H1 (cell line): ENCODE data around the gene ELOVL3. TPM values are rescaled to one million over a fixed set of nuclear protein-coding genes. Genes with fewer than 3 reads are reported as not detected.

Experiments used
- CBX5 ChIP-seq: fragments of 300-800, 300-1000 bp; sonication (generic); IDR thresholded peaks from 2 replicates; pipeline ENCODE4 v1.7.1; 2016; ENCODE audit warnings: antibody characterized with exemption, low read length, low read depth
- E2F6 ChIP-seq: IDR thresholded peaks from 2 replicates; pipeline ENCODE4 v1.6.1; 2012; ENCODE audit warnings: inconsistent platforms
- HDAC6 ChIP-seq: IDR thresholded peaks from one replicate; pipeline ENCODE4 v1.7.1; 2012; ENCODE audit warnings: low read depth, mild to moderate bottlenecking, inconsistent platforms, low read length, moderate library complexity
- RFX5 ChIP-seq: IDR thresholded peaks from 2 replicates; pipeline ENCODE4 v1.6.1; 2011; ENCODE audit warnings: low read depth, low read length, improper control_type of control experiment, borderline replicate concordance
- polyA plus RNA-seq, 7 experiments: library from polyadenylated mRNA; depleted of rRNA in 3 of 7; stranded (reverse) in 5 of 7; unstranded in 2 of 7; fragments of >200 nt in 5 of 7; fragments of 200-250 nt in 2 of 7; gene quantifications; 1 replicate in 5 of 7; 2 replicates in 1 of 7; 4 replicates in 1 of 7; pipeline versions ENCODE4 v1.2.1 to v1.2.3, GENCODE V29; 2011 to 2013; ENCODE audit warnings: missing spikeins in 2 of 7, mixed read lengths in 2 of 7
- total RNA-seq: library from RNA; stranded (reverse); fragmentation: NEBNext Ultra II Directional; extraction: Animal tissue kit (Norgen Biotek cat#: 25700); gene quantifications from 2 replicates; pipeline ENCODE4 v1.2.1, GENCODE V29; 2021

The ELOVL3 gene
- total and polyA plus RNA-seq, 2 of the 8 experiments (the other 6 are each of a cell fraction or from before 2014, with no cell fraction given): 0.27 TPM; not detected in 1

DNA sequence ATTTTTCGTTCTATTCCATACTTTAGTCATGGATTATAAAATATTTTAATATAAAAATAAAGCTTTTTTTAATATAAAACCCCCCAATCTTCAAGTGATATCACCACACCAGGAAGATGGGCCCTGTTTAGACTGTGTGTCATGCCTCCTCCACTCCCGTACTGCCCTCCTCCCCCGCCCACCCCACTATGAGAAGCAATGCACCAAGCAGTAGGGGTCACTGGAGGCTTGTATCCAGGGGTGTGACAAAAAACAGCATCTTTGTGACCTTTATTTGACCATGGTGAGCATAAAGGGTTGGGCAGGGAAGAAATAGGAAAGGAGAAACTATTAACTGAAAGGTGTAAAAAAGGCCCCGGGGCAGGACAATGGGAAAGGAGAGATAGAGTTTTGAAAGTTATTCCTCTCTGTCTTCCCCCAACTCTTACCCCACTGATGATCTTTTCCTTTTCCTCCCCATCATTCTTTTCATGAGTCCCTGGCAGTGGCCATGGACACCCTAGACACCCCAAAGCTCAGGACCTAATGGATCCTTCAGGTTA, 11.7 kb downstream of the ELOVL3 start (continued):
- TF ChIP-seq E2F6 (no peak), HDAC6 (no peak), CBX5 (no peak), RFX5 (no peak)
